GM12878 (cell line): ENCODE data around the gene PGAP3. TPM values are rescaled to one million over a fixed set of nuclear protein-coding genes. Genes with fewer than 3 reads are reported as not detected.

ENCODE experiments used
- ATAC-seq: fragments of 200-7000 bp; cut with Tn5 transposase; 3 replicates; pipeline ENCODE4 v1.9.1; 2020; ENCODE audit warnings: mild to moderate bottlenecking, moderate library complexity
- BruUV-seq: library from RNA; stranded (reverse); fragments of 400-500 nt; replicated peaks from 2 replicates; lab custom pipeline; 2021; lab: Mats Ljungman, UMichigan
- CTCF ChIA-PET: fragments of 300-600 bp; sonication (Branson Sonifier 250); formaldehyde crosslinking; extraction: SDS; loops from one replicate; lab custom pipeline; 2021; ENCODE audit warnings: inconsistent platforms; lab: Yijun Ruan, JAX
- POLR2A ChIA-PET: fragments of 350-600 bp; formaldehyde crosslinking; extraction: SDS; loops from one replicate; lab custom pipeline; 2021; ENCODE audit warnings: inconsistent platforms; lab: Charles Lee
- RAD21 ChIA-PET: fragments of 300-600 bp; sonication (Branson Sonifier 250); formaldehyde crosslinking; loops from one replicate; lab custom pipeline; 2023; ENCODE audit warnings: antibody characterized with exemption; ENCODE audit not compliant: unreplicated experiment; lab: Charles Lee
- SMC1A ChIA-PET: fragments of 300-600 bp; sonication (Branson Sonifier 250); formaldehyde crosslinking; loops from one replicate; lab custom pipeline; 2023; ENCODE audit not compliant: unreplicated experiment, uncharacterized antibody; lab: Charles Lee
- DNase-seq: peaks from one replicate; pipeline ENCODE4 v3.0.0-alpha.2; 2011; ENCODE audit warnings: low read depth, low spot score
- FAIRE-seq: peaks from 3 replicates; lab custom pipeline; 2011; peaks lifted over from hg19 to GRCh38; lab: Jason Lieb, UNC
- H2AFZ ChIP-seq: 2 replicates; pipeline ENCODE4 v1.6.0; 2011; ENCODE audit warnings: low read depth, low read length, control low read depth; ENCODE audit not compliant: control insufficient read depth
- H3K27ac ChIP-seq: 2 replicates; pipeline ENCODE4 v1.5.1; 2011; ENCODE audit warnings: control low read depth; ENCODE audit not compliant: control insufficient read depth, insufficient read depth
- H3K27me3 ChIP-seq, 2 experiments: replicated peaks in 1 of 2; 2 replicates each; pipeline versions ENCODE4 v1.6.0 to v1.6.1; 2011; ENCODE audit warnings: low read length in 1 of 2; ENCODE audit not compliant: control insufficient read depth in 2 of 2, insufficient read depth in 2 of 2
- H3K36me3 ChIP-seq, 2 experiments: 2 replicates each; pipeline ENCODE4 v1.5.1; 2011; ENCODE audit warnings: low read length in 1 of 2; ENCODE audit not compliant: control insufficient read depth in 2 of 2, insufficient read depth in 2 of 2
- H3K4me1 ChIP-seq: 2 replicates; pipeline ENCODE4 v1.6.1; 2011; ENCODE audit warnings: mild to moderate bottlenecking, low read length, moderate library complexity, mixed read lengths; ENCODE audit not compliant: control insufficient read depth, insufficient read depth
- H3K4me2 ChIP-seq: 2 replicates; pipeline ENCODE4 v1.6.0; 2011; ENCODE audit warnings: control low read depth; ENCODE audit not compliant: control insufficient read depth, insufficient read depth
- H3K4me3 ChIP-seq: fragments of 200-600 bp; sonication (generic); 2 replicates; pipeline ENCODE4 v1.5.1; 2016
- H3K79me2 ChIP-seq: 2 replicates; pipeline ENCODE4 v1.6.0; 2011; ENCODE audit warnings: low read length; ENCODE audit not compliant: control insufficient read depth, insufficient read depth
- H3K9ac ChIP-seq: 2 replicates; pipeline ENCODE4 v1.8.0; 2011; ENCODE audit warnings: low read length, control low read depth, mixed read lengths; ENCODE audit not compliant: control insufficient read depth, insufficient read depth
- H3K9me3 ChIP-seq: replicated peaks from 3 replicates; pipeline ENCODE4 v1.5.1; 2011; ENCODE audit warnings: mild to moderate bottlenecking, low read length; ENCODE audit not compliant: control insufficient read depth, insufficient read depth
- H4K20me1 ChIP-seq: 2 replicates; pipeline ENCODE4 v1.6.0; 2011; ENCODE audit not compliant: control insufficient read depth, insufficient read depth
- HDAC6 ChIP-seq: fragments of 200-600 bp; sonication (generic); IDR thresholded peaks from one replicate; pipeline ENCODE4 v1.8.0; 2017; ENCODE audit warnings: antibody characterized with exemption; ENCODE audit not compliant: unreplicated experiment
- MYB ChIP-seq: fragments of 150-350 bp; IDR thresholded peaks from 2 replicates; pipeline ENCODE4 v1.6.1; 2014; ENCODE audit warnings: mild to moderate bottlenecking, low read depth, low read length, borderline replicate concordance
- SMARCA5 ChIP-seq: fragments of 450-650 bp; IDR thresholded peaks from 2 replicates; pipeline ENCODE4 v1.6.1; 2017; ENCODE audit warnings: mild to moderate bottlenecking
- ZBTB40 ChIP-seq: fragments of 450-650 bp; IDR thresholded peaks from 2 replicates; pipeline ENCODE4 v1.6.1; 2016; ENCODE audit warnings: mild to moderate bottlenecking, moderate library complexity, borderline replicate concordance
- ZNF592 ChIP-seq: fragments of 450-650 bp; IDR thresholded peaks from 2 replicates; pipeline ENCODE4 v1.6.1; 2017; ENCODE audit warnings: mild to moderate bottlenecking, moderate library complexity
- WGBS: methylation state at CpG from one replicate; pipeline ENCODE4 v1.1.6; 2016; ENCODE audit warnings: low lambda C conversion rate; ENCODE audit not compliant: insufficient replicate concordance, insufficient coverage; ENCODE audit errors: missing lambda C conversion rate; 5-methylcytosine and 5-hydroxymethylcytosine counted together
- in situ Hi-C: fragments of 300-500 bp; cut with MboI; formaldehyde crosslinking; loops from 9 replicates; pipeline ENCODE4 v1.14.3; 2018; ENCODE audit warnings: mixed read lengths
- intact Hi-C: fragments of 100-400 bp; cut with micrococcal nuclease; formaldehyde crosslinking; loops from one replicate; pipeline ENCODE4 v1.14.2; 2022; ENCODE audit not compliant: unreplicated experiment
- polyA plus RNA-seq, 11 experiments: library from polyadenylated mRNA; depleted of rRNA in 4 of 11; unstranded in 6 of 11; stranded (reverse) in 5 of 11; fragments of >200 nt; fragmentation: Nextera tagmentation in 4 of 11; fragmentation: Illumina TruSeq in 1 of 11; extraction: Ambion mirVana in 4 of 11; extraction: Trizol in 1 of 11; gene quantifications; 1 replicate in 1 of 11; 2 replicates in 10 of 11; pipeline versions ENCODE4 v1.2.1 to v1.2.3, GENCODE V29; 2011 to 2016; ENCODE audit warnings: inconsistent platforms in 2 of 11, missing spikeins in 2 of 11, low read depth in 1 of 11
- total RNA-seq, 4 experiments: library from RNA; depleted of rRNA in 3 of 4; stranded (reverse); fragments of >200 nt in 3 of 4; fragmentation: Illumina TruSeq in 1 of 4; extraction: Trizol in 1 of 4; gene quantifications; 2 replicates each; pipeline versions ENCODE4 v1.2.1 to v1.2.3, GENCODE V29; 2013 to 2021

Gene PGAP3
- total and polyA plus RNA-seq, 10 of the 15 experiments (the other 5 are each of a cell fraction or from before 2014, with no cell fraction given): 0.21 to 10.0 (median 5.3) TPM

DNA sequence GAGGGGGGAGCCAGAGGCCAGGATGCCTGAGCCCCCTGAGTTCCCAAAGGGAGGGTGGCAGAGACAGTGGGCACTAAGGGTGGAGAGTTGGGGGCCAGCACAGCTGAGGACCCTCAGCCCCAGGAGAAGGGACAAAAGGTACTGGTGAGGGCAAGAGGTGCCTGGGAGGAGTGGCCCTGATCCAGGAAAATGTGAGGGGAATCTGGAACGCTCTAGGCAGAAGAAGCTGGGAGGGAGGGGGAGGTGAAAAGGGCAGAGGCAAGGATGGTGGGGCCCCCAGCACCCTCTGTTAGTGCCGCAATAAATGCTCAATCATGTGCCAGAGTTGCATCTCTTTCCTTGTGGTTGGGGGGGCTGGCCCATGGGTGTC is 21.6 kb downstream of the PGAP3 start:
- no peaks in the 10 kb centered on the region for H3K79me2 ChIP-seq
- DNase-seq (no peak), FAIRE-seq (no peak)
- H3K4me3 ChIP-seq: no peak overlapping the region
- peaks cover 0 to 9% of the 10 kb centered on the region in 2 experiments; a peak in 3 of 4 replicates for H3K36me3 ChIP-seq
- H3K4me2 ChIP-seq: no peak overlapping the region
- intact Hi-C loops: no loop called here
- in situ Hi-C loops: no loop called here
- H3K27ac ChIP-seq: no peak overlapping the region
- 79% methylated on average over 2 of the region's 2 CpGs for WGBS
- no peaks in the 10 kb centered on the region for H3K4me1 ChIP-seq
- ChIA-PET CTCF (interaction anchor here (1.1 to 8.4 kb wide), 4 partner anchors 13 to 43 kb away, joined by 3 to 64 read pairs (median 4); no protein-coding TSS in a partner anchor), POLR2A (interaction anchor here (1.0 kb wide), 1 partner anchor 21 kb away, joined by 3 read pairs; the partner anchor contains the start of gene PGAP3)
- no TSS peak for BruUV-seq
- H3K27me3 ChIP-seq: peaks cover 4 to 6% of the 10 kb centered on the region in 2 experiments; a peak in 3 of 4 replicates
- no peaks in the 10 kb centered on the region for H3K9me3 ChIP-seq
- TF ChIP-seq ZBTB40 (no peak), SMARCA5 (no peak), ZNF592 (no peak), HDAC6 (no peak), MYB (no peak)
- TF ChIP-seq, all 136 proteins: peak for 0
- RAD21 ChIA-PET: no interaction called here
- SMC1A ChIA-PET: no interaction called here
- H3K9ac ChIP-seq: no peak overlapping the region
- no peaks in the 10 kb centered on the region; the same call in 1 of the 2 replicates for H4K20me1 ChIP-seq
- no peak for ATAC-seq
- H2AFZ ChIP-seq: no peak overlapping the region
